Left lung (tissue), 10 donors: ENCODE results near the gene INVS. TPM values are rescaled to one million over a fixed set of nuclear protein-coding genes. Genes with fewer than 3 reads are reported as not detected.

ENCODE experiments used
- ATAC-seq: fragments of 200-7000 bp; cut with Tn5 transposase; one replicate; pipeline ENCODE4 v1.9.1; 2020; ENCODE audit warnings: moderate library complexity
- DNase-seq, 4 donors: peaks; one replicate each; pipeline ENCODE4 v3.0.0-alpha.2; 2013 to 2020
- H3K27ac ChIP-seq, 2 donors: fragments of 200-600 bp; sonication (generic) in 1 of 2; one replicate each; pipeline versions ENCODE4 v1.5.0 to v1.8.0; 2020 to 2021
- H3K27me3 ChIP-seq, 2 donors: fragments of 200-600 bp; sonication (generic) in 1 of 2; one replicate each; pipeline versions ENCODE4 v1.5.0 to v1.8.0; 2020 to 2021
- H3K36me3 ChIP-seq, 2 donors: fragments of 200-600 bp; sonication (generic) in 1 of 2; one replicate each; pipeline versions ENCODE4 v1.5.0 to v1.8.0; 2020 to 2021
- H3K4me1 ChIP-seq, 2 donors: fragments of 200-600 bp; one replicate each; pipeline ENCODE4 v1.8.0; 2021
- H3K4me3 ChIP-seq, 2 donors: fragments of 200-600 bp; sonication (generic) in 1 of 2; one replicate each; pipeline versions ENCODE4 v1.5.0 to v1.8.0; 2020 to 2021; ENCODE audit warnings: mild to moderate bottlenecking in 1 of 2
- H3K9me3 ChIP-seq, 2 donors: fragments of 200-600 bp; sonication (generic) in 1 of 2; one replicate each; pipeline versions ENCODE4 v1.5.0 to v1.8.0; 2020 to 2021
- intact Hi-C, 2 donors: fragments of 100-400 bp; cut with DNase I; formaldehyde crosslinking; loops; one replicate each; pipeline versions ENCODE4 v1.11.2 to v1.14.2; 2022
- polyA plus RNA-seq, 6 donors: library from polyadenylated mRNA; unstranded; fragments of 120-200 nt; gene quantifications; one replicate each; pipeline ENCODE4 v1.2.1, GENCODE V29; 2013; ENCODE audit not compliant: insufficient read length in 6 of 6
- total RNA-seq, 2 donors: library from RNA; stranded (reverse); fragmentation: NEBNext Ultra II Directional; extraction: Animal tissue kit (Norgen Biotek cat#: 25700); gene quantifications; one replicate each; pipeline ENCODE4 v1.2.1, GENCODE V29; 2021
- TF ChIP-seq, protein P1 (sequence below), 2 donors: fragments of 200-600 bp; sonication (generic) in 1 of 2; IDR thresholded peaks; one replicate each; pipeline versions ENCODE4 v1.5.0 to v1.8.0; 2021; ENCODE audit warnings: antibody characterized with exemption in 2 of 2
- donor health status: DM: no; HTN: yes; CAD: no.
- donor health status: DM: no; HTN: no; CAD: no.

INVS gene
- total and polyA plus RNA-seq, 8 donors: 21.5 to 29.9 (median 24.6) TPM

DNA sequence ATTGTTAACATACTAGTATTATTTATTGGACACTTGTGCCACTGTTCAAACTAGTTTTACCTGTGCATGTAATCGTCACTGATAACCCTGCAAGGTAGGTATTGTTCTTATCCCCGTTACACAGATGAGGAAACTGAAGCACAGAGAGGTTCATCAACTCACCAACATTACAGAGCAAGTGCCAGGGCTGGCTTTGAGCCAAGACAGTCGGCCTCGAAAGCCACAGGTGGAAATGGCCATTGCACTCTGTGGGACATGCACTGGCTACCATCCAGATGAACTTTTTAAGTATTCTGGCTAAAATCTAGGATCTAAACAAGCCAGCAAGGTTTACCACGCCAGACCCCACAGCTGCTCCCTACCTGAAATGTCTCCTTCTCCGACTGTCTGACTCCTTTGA is 195.8 kb downstream of the INVS start:
- no peaks in the 10 kb centered on the region for H3K4me1 ChIP-seq
- DNase-seq: no peak
- H3K36me3 ChIP-seq: peaks cover 0 to 92% of the 10 kb centered on the region in 2 donors
- TF ChIP-seq, protein P1, sequence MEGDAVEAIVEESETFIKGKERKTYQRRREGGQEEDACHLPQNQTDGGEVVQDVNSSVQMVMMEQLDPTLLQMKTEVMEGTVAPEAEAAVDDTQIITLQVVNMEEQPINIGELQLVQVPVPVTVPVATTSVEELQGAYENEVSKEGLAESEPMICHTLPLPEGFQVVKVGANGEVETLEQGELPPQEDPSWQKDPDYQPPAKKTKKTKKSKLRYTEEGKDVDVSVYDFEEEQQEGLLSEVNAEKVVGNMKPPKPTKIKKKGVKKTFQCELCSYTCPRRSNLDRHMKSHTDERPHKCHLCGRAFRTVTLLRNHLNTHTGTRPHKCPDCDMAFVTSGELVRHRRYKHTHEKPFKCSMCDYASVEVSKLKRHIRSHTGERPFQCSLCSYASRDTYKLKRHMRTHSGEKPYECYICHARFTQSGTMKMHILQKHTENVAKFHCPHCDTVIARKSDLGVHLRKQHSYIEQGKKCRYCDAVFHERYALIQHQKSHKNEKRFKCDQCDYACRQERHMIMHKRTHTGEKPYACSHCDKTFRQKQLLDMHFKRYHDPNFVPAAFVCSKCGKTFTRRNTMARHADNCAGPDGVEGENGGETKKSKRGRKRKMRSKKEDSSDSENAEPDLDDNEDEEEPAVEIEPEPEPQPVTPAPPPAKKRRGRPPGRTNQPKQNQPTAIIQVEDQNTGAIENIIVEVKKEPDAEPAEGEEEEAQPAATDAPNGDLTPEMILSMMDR (IDR thresholded peaks at IDR 0.05): no peak
- no peaks in the 10 kb centered on the region for H3K9me3 ChIP-seq
- no peaks in the 10 kb centered on the region for H3K27me3 ChIP-seq
- no peak overlapping the region for H3K27ac ChIP-seq
- H3K4me3 ChIP-seq: no peak overlapping the region
- intact Hi-C loops: no loop called here
- ATAC-seq: no peak

DNA sequence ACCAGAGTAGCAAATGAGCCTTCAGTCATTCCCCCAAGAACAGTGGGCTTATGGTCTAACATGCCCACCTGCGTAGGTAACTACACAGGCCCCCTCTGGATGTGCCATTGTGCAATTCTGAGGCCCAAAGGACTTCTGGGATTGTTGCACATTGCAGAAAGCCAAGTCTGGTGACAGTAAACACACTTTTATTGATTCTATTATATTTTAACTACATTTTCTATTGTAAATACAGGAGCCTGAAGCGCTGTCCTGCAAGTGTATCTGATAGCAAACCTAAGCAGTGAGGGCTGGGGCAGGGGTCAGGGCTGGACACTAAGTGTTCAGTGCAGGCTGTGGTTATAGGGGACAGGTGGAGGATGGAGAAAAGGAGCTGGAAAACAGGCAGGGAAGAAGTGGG is 196.2 kb downstream of the INVS start:
- DNase-seq (no peak), ATAC-seq (no peak)
- H3K36me3 ChIP-seq: peaks cover 0 to 91% of the 10 kb centered on the region in 2 donors
- no peak overlapping the region for H3K4me3 ChIP-seq
- TF ChIP-seq, protein P1 (IDR thresholded peaks at IDR 0.05): no peak
- no peaks in the 10 kb centered on the region for H3K4me1 ChIP-seq
- H3K27me3 ChIP-seq: no peaks in the 10 kb centered on the region
- intact Hi-C loops: no loop called here
- no peaks in the 10 kb centered on the region for H3K9me3 ChIP-seq
- no peak overlapping the region for H3K27ac ChIP-seq

DNA sequence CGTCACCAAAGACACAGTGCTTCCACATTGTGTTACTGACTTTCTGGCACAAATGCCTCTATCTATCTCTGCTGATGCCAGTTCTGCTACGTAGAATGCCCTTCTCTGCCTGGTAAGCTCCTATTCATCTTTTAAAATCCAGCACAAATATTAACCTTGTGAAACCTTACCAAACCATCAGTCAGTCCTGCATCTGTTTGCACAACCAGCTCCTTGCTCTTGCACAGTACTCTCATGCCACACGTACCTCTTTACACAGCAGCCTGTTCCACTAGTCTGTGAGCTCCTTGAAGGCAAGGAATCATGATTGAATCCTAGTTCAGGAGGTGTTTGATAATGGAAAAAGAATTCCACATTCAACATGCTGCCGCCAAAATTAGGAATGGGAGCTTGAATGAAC is 197.4 kb downstream of the INVS start:
- H3K36me3 ChIP-seq: peaks cover 0 to 90% of the 10 kb centered on the region in 2 donors
- H3K27me3 ChIP-seq: no peaks in the 10 kb centered on the region
- ATAC-seq (no peak), DNase-seq (no peak)
- no peak overlapping the region for H3K4me3 ChIP-seq
- TF ChIP-seq, protein P1 (IDR thresholded peaks at IDR 0.05): no peak
- intact Hi-C loops: no loop called here
- no peaks in the 10 kb centered on the region for H3K9me3 ChIP-seq
- no peak overlapping the region for H3K27ac ChIP-seq
- H3K4me1 ChIP-seq: no peaks in the 10 kb centered on the region

DNA sequence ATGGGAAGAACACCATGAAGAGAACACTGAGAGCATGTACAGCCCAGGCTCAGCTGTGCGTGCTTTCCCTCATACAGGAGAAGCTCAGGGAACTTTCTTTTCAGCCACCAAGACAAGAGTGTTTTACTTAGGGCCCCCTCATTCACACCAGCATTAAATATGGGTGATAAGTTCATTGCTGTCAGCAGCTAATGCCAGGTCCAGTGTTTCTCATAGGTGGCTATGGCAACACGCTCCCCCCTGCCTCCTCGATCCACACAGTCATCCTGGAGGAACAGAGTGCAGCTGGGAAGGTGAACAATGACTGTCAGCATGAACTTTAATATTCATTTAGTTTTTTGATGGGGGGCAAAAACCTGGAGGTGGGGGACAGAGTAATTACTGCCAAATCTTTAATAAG is 199.3 kb downstream of the INVS start:
- intact Hi-C loops: no loop called here
- TF ChIP-seq, protein P1 (IDR thresholded peaks at IDR 0.05): no peak
- no peaks in the 10 kb centered on the region for H3K4me1 ChIP-seq
- ATAC-seq: no peak
- H3K4me3 ChIP-seq: no peak overlapping the region
- DNase-seq: no peak
- no peaks in the 10 kb centered on the region for H3K27me3 ChIP-seq
- no peak overlapping the region for H3K27ac ChIP-seq
- peaks cover 0 to 87% of the 10 kb centered on the region in 2 donors for H3K36me3 ChIP-seq
- H3K9me3 ChIP-seq: no peaks in the 10 kb centered on the region

DNA sequence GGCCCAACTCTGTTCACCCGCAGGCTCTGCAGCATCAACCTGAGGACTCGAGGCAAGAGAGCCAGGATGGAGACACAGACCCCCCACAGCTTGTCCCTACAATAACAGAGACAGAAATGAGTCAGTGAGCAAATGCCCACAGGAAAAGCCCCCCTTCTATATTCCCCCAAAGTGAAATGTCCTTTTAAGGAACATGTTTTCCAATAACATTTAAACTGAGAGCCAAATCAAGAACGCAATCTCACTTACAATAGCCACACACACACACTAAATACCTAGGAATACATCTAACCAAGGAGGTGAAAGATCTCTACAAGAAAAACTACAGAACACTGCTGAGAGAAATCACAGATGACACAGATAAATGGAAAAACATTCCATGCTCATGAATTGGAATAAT is 204.7 kb downstream of the INVS start:
- ATAC-seq: no peak
- TF ChIP-seq, protein P1 (IDR thresholded peaks at IDR 0.05): no peak
- DNase-seq: no peak
- intact Hi-C loops: no loop called here
- Histone ChIP-seq H3K27ac (no peak overlapping the region), H3K4me1 (no peaks in the 10 kb centered on the region), H3K27me3 (no peaks in the 10 kb centered on the region), H3K9me3 (no peaks in the 10 kb centered on the region), H3K4me3 (no peak overlapping the region), H3K36me3 (peaks cover 0 to 68% of the 10 kb centered on the region in 2 donors)
